ENCODE measurements around the gene CAMK2N2. TPM values are rescaled to one million over a fixed set of nuclear protein-coding genes. Genes with fewer than 3 reads are reported as not detected.

CAMK2N2 gene
- total and polyA plus RNA-seq, 2 of the 4 experiments (the other 2 are of a cell fraction) = 0.34 TPM; not detected in 1

GRCh38 chr3:184307915-184308314, 46.6 kb upstream of the CAMK2N2 start:
- H4K20me1 ChIP-seq (ENCODE audit: insufficient read depth, low read length) = peaks cover 28% of the 10 kb centered on the region
- dilution Hi-C loops (cut with HindIII; ENCODE audit: low sequenced_read_pairs, unreplicated experiment) = no loop called here
- H3K27ac ChIP-seq (ENCODE audit: insufficient read depth, low read length) = no peak overlapping the region
- no peak overlapping the region for H2BK5ac ChIP-seq (ENCODE audit: low read depth, low read length, poor library complexity, severe bottlenecking)
- H3K4ac ChIP-seq (ENCODE audit: low read depth, low read length) = no peak overlapping the region
- no peak overlapping the region for H2AK5ac ChIP-seq (ENCODE audit: low read depth, low read length)
- H3K9ac ChIP-seq (ENCODE audit: low read depth, low read length) = no peak overlapping the region
- no peak overlapping the region for H3K4me3 ChIP-seq (ENCODE audit: insufficient read depth, low read depth, low read length)
- ATAC-seq (ENCODE audit: low read depth) = no peak
- H3K36me3 ChIP-seq (ENCODE audit: control insufficient read depth, insufficient read depth, low read length) = peaks cover 59% of the 10 kb centered on the region
- no peak overlapping the region for H3K18ac ChIP-seq (ENCODE audit: low read depth, low read length)
- no peak overlapping the region for H4K5ac ChIP-seq (ENCODE audit: low read depth, low read length)
- CTCF ChIA-PET = no interaction called here
- H2BK120ac ChIP-seq (ENCODE audit: low read depth, low read length) = no peak overlapping the region
- H3K9me3 ChIP-seq (ENCODE audit: control insufficient read depth, insufficient read depth, low read length) = no peaks in the 10 kb centered on the region
- H2BK20ac ChIP-seq (ENCODE audit: low read depth, low read length) = no peak overlapping the region
- H3K14ac ChIP-seq (replicated peaks; ENCODE audit: low read depth, low read length) = no peak overlapping the region
- H2BK15ac ChIP-seq (ENCODE audit: low read depth, low read length) = no peak overlapping the region
- TF ChIP-seq USF2 (IDR thresholded peaks at IDR 0.05; ENCODE audit: low read depth, low read length) = no peak
- no peak for TF ChIP-seq CEBPB (IDR thresholded peaks at IDR 0.05; ENCODE audit: low read depth, low read length)
- TF ChIP-seq SMC3 (IDR thresholded peaks at IDR 0.05; ENCODE audit: low read depth, low read length) = no peak
- no peak for TF ChIP-seq FOS (IDR thresholded peaks at IDR 0.05; ENCODE audit: low read depth, low read length)
- TF ChIP-seq MAFK (IDR thresholded peaks at IDR 0.05; ENCODE audit: low read depth, low read length) = no peak
- TF ChIP-seq NFE2L2 (IDR thresholded peaks at IDR 0.05; ENCODE audit: low read depth, low read length) = no peak
- no peak for TF ChIP-seq MXI1 (IDR thresholded peaks at IDR 0.05; ENCODE audit: borderline replicate concordance, low read depth, low read length)
- no peak overlapping the region for H2AK9ac ChIP-seq (replicated peaks; ENCODE audit: low read depth, low read length, poor library complexity)
- WGBS, 2 experiments (ENCODE audit: extremely low coverage in 2 of 2, insufficient read length in 1 of 2) = 92% methylated on average over 2 of the region's 9 CpGs; no CpG with 5 or more reads in 1 of the 2 experiments
- H3K27me3 ChIP-seq (ENCODE audit: control insufficient read depth, insufficient read depth, low read length) = no peaks in the 10 kb centered on the region
- H4K8ac ChIP-seq (ENCODE audit: low read depth in 2 of 2, low read length in 2 of 2) = no peak overlapping the region
- H3K23ac ChIP-seq (ENCODE audit: low read depth, low read length) = no peak overlapping the region
- H3K4me2 ChIP-seq (ENCODE audit: low read depth, low read length) = no peak overlapping the region
- BruUV-seq (replicated peaks) = no TSS peak
- intact Hi-C loops (cut with micrococcal nuclease) = no loop called here
- peaks cover 25 to 27% of the 10 kb centered on the region in 2 experiments for H3K79me1 ChIP-seq (ENCODE audit: low read depth in 1 of 2, low read length in 2 of 2)
- no peak overlapping the region for H4K91ac ChIP-seq (ENCODE audit: insufficient read depth, low read depth, low read length)
- in situ Hi-C loops (cut with MboI; ENCODE audit: low sequenced_read_pairs) = no loop called here
- no peaks in the 10 kb centered on the region for H3K4me1 ChIP-seq (ENCODE audit: control insufficient read depth, insufficient read depth, low read length)
- no peak overlapping the region for H3K56ac ChIP-seq (ENCODE audit: extremely low read depth, insufficient read depth, low read length)
- no peak for DNase-seq
- no peak overlapping the region for H2AFZ ChIP-seq (replicated peaks; ENCODE audit: low read length, poor library complexity)
- no peaks in the 10 kb centered on the region; the same call in 1 of the 2 replicates for H3K9me1 ChIP-seq (ENCODE audit: insufficient read depth, low read length)
- POLR2A ChIA-PET (ENCODE audit: unreplicated experiment) = no interaction called here

All from IMR-90 (cell line).